ENCODE data around the gene RMRP.

- TF ChIP-seq ZFP3 (tag by site-specific recombination; IDR thresholded peaks at IDR 0.05; ENCODE audit: low read depth) (no peak), ZBTB49 (tag by site-specific recombination; IDR thresholded peaks at IDR 0.05; ENCODE audit: low read depth) (no peak), CTCF (tag by site-specific recombination; IDR thresholded peaks at IDR 0.05) (no peak), ZXDB (tag by site-specific recombination; IDR thresholded peaks at IDR 0.05) (no peak), ZNF132 (tag by site-specific recombination; IDR thresholded peaks at IDR 0.05; ENCODE audit: borderline replicate concordance) (no peak), ZSCAN23 (tag by site-specific recombination; IDR thresholded peaks at IDR 0.05) (no peak), ZNF146 (tag by site-specific recombination; IDR thresholded peaks at IDR 0.05) (no peak), ZNF169 (tag by site-specific recombination; IDR thresholded peaks at IDR 0.05) (no peak), ZNF140 (tag by site-specific recombination; IDR thresholded peaks at IDR 0.05) (no peak), PBX3 (CRISPR knock-in tag; IDR thresholded peaks at IDR 0.05) (no peak), ZNF404 (tag by site-specific recombination; IDR thresholded peaks at IDR 0.05) (no peak), REST (tag by site-specific recombination; IDR thresholded peaks at IDR 0.05) (no peak)
Observed at GRCh38 chr9:35635730-35636129, 22.1 kb downstream of the RMRP start.

Measured in HEK293 (cell line).